ENCODE results near the gene BNC2.

BNC2 gene

GRCh38 chr9:16426716-16427115, 443.8 kb downstream of the BNC2 start (continued):
- TF ChIP-seq ZNF549 (tag by site-specific recombination; IDR thresholded peaks at IDR 0.05) = no peak
- TF ChIP-seq ZNF792 (tag by site-specific recombination; IDR thresholded peaks at IDR 0.05) = no peak
- TF ChIP-seq KLF17 (tag by site-specific recombination; IDR thresholded peaks at IDR 0.05) = no peak
- no peak for TF ChIP-seq MZF1 (tag by site-specific recombination; IDR thresholded peaks at IDR 0.05; ENCODE audit: borderline replicate concordance)
- no peak for TF ChIP-seq ZNF416 (tag by site-specific recombination; IDR thresholded peaks at IDR 0.05)
- TF ChIP-seq KLF16 (tag by site-specific recombination; IDR thresholded peaks at IDR 0.05) = no peak
- TF ChIP-seq ZNF18 (tag by site-specific recombination; IDR thresholded peaks at IDR 0.05) = no peak

- Histone ChIP-seq H3K27ac (ENCODE audit: extremely low read depth, low read depth, low read length) (no peak overlapping the region), H3K36me3 (ENCODE audit: control insufficient read depth in 2 of 2, insufficient read depth in 1 of 2, low read length in 2 of 2) (no peaks in the 10 kb centered on the region), H3K4me1 (ENCODE audit: control insufficient read depth, insufficient read depth, low read length) (no peaks in the 10 kb centered on the region), H3K9me3 (ENCODE audit: control insufficient read depth, insufficient read depth, low read depth, low read length) (no peaks in the 10 kb centered on the region), H3K4me3 (ENCODE audit: low read depth, low read length) (peak overlapping the region; percentile 2; the same call in 1 of the 2 replicates)
- TF ChIP-seq SCRT2 (tag by site-specific recombination; IDR thresholded peaks at IDR 0.05) (peak; percentile 84), ZNF501 (tag by site-specific recombination; IDR thresholded peaks at IDR 0.05) (no peak)
- ChIA-PET POLR2A (interaction anchor here (0.5 kb wide), 1 partner anchor 498 kb away, joined by 4 read pairs; no protein-coding TSS in a partner anchor), CTCF (interaction anchor here (0.6 kb wide), 1 partner anchor 434 kb away, joined by 3 read pairs; no protein-coding TSS in a partner anchor)
Observed at GRCh38 chr9:16425562-16426231, 444.8 kb downstream of the BNC2 start.

GRCh38 chr9:16422114-16422513, 448.4 kb downstream of the BNC2 start:
- TF ChIP-seq ZNF221 (tag by site-specific recombination; IDR thresholded peaks at IDR 0.05; ENCODE audit: borderline replicate concordance) (no peak), ZNF449 (tag by site-specific recombination; IDR thresholded peaks at IDR 0.05) (no peak)
- ChIA-PET POLR2A (no interaction called here), CTCF (interaction anchor here (0.8 kb wide), 1 partner anchor 230 kb away, joined by 3 read pairs; no protein-coding TSS in a partner anchor)
- H3K4me1 ChIP-seq (ENCODE audit: control insufficient read depth, insufficient read depth, low read length) = peaks cover 6% of the 10 kb centered on the region; the same call in 1 of the 2 replicates
- H3K36me3 ChIP-seq (ENCODE audit: control insufficient read depth in 2 of 2, insufficient read depth in 1 of 2, low read length in 2 of 2) = no peaks in the 10 kb centered on the region
- no peaks in the 10 kb centered on the region for H3K9me3 ChIP-seq (ENCODE audit: control insufficient read depth, insufficient read depth, low read depth, low read length)
- H3K27ac ChIP-seq (ENCODE audit: extremely low read depth, low read depth, low read length) = no peak overlapping the region
- H3K4me3 ChIP-seq (ENCODE audit: low read depth, low read length) = no peak overlapping the region

GRCh38 chr9:16421532-16421931, 448.9 kb downstream of the BNC2 start:
- no peaks in the 10 kb centered on the region for H3K9me3 ChIP-seq (ENCODE audit: control insufficient read depth, insufficient read depth, low read depth, low read length)
- no peak overlapping the region for H3K27ac ChIP-seq (ENCODE audit: extremely low read depth, low read depth, low read length)
- no peak overlapping the region for H3K4me3 ChIP-seq (ENCODE audit: low read depth, low read length)
- no peaks in the 10 kb centered on the region for H3K36me3 ChIP-seq (ENCODE audit: control insufficient read depth in 2 of 2, insufficient read depth in 1 of 2, low read length in 2 of 2)
- CTCF ChIA-PET = no interaction called here
- no peak for TF ChIP-seq ZNF549 (tag by site-specific recombination; IDR thresholded peaks at IDR 0.05)
- no peak for TF ChIP-seq ZFP69B (tag by site-specific recombination; IDR thresholded peaks at IDR 0.05)
- TF ChIP-seq ZNF600 (tag by site-specific recombination; IDR thresholded peaks at IDR 0.05) = 0 out of 2 replicates have a peak, but pooled peaks have one; percentile 18
- no peak for TF ChIP-seq ZNF561 (tag by site-specific recombination; IDR thresholded peaks at IDR 0.05; ENCODE audit: borderline replicate concordance)
- no peak for TF ChIP-seq ZNF311 (tag by site-specific recombination; IDR thresholded peaks at IDR 0.05; ENCODE audit: borderline replicate concordance)
- TF ChIP-seq HOXC10 (CRISPR knock-in tag; IDR thresholded peaks at IDR 0.05) = no peak
- TF ChIP-seq ZNF248 (tag by site-specific recombination; IDR thresholded peaks at IDR 0.05) = no peak
- TF ChIP-seq FEZF1 (tag by site-specific recombination; IDR thresholded peaks at IDR 0.05) = peak; percentile 39; the same call in 1 of the 2 replicates
- TF ChIP-seq ZBTB7A (tag by site-specific recombination; IDR thresholded peaks at IDR 0.05; ENCODE audit: low read depth) = no peak
- no peak for TF ChIP-seq ZNF626 (tag by site-specific recombination; IDR thresholded peaks at IDR 0.05)
- peaks cover 6% of the 10 kb centered on the region; the same call in 1 of the 2 replicates for H3K4me1 ChIP-seq (ENCODE audit: control insufficient read depth, insufficient read depth, low read length)
- POLR2A ChIA-PET = no interaction called here

Data from HEK293 (cell line).